ENCODE measurements around the gene TSKU. TPM values are rescaled to one million over a fixed set of nuclear protein-coding genes. Genes with fewer than 3 reads are reported as not detected.

The TSKU gene
- total RNA-seq, 1 experiment from 2014 or later: 99.4 TPM

DNA sequence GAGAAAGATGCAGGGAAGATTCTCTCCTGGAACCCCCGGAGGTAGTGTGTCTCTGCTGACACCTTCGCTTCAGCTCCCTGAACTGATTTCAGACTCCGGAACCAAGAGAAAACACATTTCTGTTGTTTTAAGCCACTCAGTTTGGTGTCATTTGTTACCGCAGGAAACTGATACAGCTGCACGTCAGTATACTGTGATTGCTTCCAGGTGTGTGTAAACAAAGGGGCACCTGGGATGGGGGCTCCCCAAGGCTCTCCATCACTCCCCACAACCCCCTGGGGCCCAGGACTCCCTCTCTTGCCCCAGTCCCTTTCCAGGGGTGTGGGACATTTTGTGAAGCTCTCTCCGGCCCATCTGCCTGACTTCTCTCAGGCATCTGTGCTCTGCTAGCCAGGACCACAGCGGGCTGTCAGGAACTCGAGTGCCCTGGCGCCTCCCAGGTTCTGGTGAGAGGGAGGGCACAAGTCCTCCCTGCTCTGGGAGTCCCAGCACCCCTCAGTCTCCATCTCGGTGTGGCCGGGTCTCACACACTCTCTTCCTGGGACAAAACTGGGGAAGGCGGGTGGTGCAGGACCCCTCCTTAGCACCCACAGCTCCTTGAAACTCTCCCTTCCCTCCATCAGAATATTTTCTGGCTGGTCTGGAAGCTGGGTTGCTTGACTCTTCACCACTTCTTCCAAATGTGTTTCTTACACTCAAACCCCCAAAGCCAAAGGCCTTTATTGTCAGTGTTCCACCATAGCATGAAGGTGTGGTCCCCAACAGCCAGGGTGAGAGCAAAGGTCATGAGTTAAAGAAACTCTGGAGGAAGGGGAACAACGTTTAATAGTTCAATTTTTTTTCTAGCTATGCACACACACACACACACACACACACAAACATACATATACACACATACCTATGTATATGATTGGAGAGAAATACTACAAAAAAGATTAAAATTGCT is 35.0 kb upstream of the TSKU start:
- BruUV-seq (replicated peaks): no TSS peak
- Histone ChIP-seq H3K4me3 (no peak overlapping the region), H3F3A (ENCODE audit: insufficient read depth, low read depth) (peaks cover 7% of the 10 kb centered on the region; the same call in 1 of the 2 replicates), H3K4me1 (replicated peaks; ENCODE audit: insufficient read depth) (no peaks in the 10 kb centered on the region), H2AFZ (no peak overlapping the region), H3K27me3 (ENCODE audit: insufficient read depth, low read depth) (no peaks in the 10 kb centered on the region), H3K9me2 (ENCODE audit: insufficient read depth) (no peaks in the 10 kb centered on the region), H3K79me2 (ENCODE audit: low read depth) (no peaks in the 10 kb centered on the region), H3K36me3 (ENCODE audit: low read depth) (no peaks in the 10 kb centered on the region), H3K9me3 (ENCODE audit: insufficient read depth, low read depth) (no peaks in the 10 kb centered on the region), H4K20me1 (ENCODE audit: insufficient read depth) (no peaks in the 10 kb centered on the region), H3K4me2 (no peak overlapping the region), H3K27ac (no peak overlapping the region)
- no peak for DNase-seq
- ChIA-PET POLR2A (ENCODE audit: unreplicated experiment) (interaction anchor here (0.6 to 0.7 kb wide), 2 partner anchors 106 to 383 kb away, joined by 3 to 6 read pairs; no protein-coding TSS in a partner anchor), CTCF (interaction anchor here (0.6 to 1.1 kb wide), 3 partner anchors 27 to 751 kb away, joined by 3 to 16 read pairs (median 7); no protein-coding TSS in a partner anchor)
- intact Hi-C loops (cut with micrococcal nuclease; ENCODE audit: unreplicated experiment): no loop called here
- TF ChIP-seq EZH2 (IDR thresholded peaks at IDR 0.05; ENCODE audit: low read depth) (no peak), CTCF (conservative IDR thresholded peaks at IDR 0.05) (no peak)

DNA sequence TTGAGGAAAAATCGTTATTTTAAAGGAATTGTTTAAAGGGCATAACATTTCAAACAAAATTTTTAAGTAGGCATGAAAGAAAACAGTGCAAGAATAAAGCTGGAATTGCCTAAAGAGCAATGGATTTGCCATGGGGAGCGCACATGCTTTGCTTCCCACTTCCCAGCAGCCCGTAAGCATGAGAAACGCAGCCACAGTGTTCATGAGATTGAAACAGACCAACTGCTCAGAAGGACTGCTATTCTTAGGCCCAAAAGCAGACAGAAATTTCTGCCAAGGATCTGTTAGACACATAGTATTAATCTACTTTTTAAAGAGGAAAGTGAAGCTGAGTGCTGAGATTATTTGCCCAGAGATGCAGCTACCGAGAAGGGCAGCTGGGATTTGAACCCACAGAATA is 34.2 kb upstream of the TSKU start:
- Histone ChIP-seq H3K79me2 (ENCODE audit: low read depth) (no peaks in the 10 kb centered on the region), H3K4me3 (no peak overlapping the region), H4K20me1 (ENCODE audit: insufficient read depth) (no peaks in the 10 kb centered on the region), H3K9me2 (ENCODE audit: insufficient read depth) (no peaks in the 10 kb centered on the region), H3K27me3 (ENCODE audit: insufficient read depth, low read depth) (no peaks in the 10 kb centered on the region), H3K27ac (no peak overlapping the region), H3F3A (ENCODE audit: insufficient read depth, low read depth) (no peaks in the 10 kb centered on the region), H3K9me3 (ENCODE audit: insufficient read depth, low read depth) (no peaks in the 10 kb centered on the region), H3K36me3 (ENCODE audit: low read depth) (no peaks in the 10 kb centered on the region), H3K4me1 (replicated peaks; ENCODE audit: insufficient read depth) (no peaks in the 10 kb centered on the region), H2AFZ (no peak overlapping the region), H3K4me2 (no peak overlapping the region)
- BruUV-seq (replicated peaks): no TSS peak
- intact Hi-C loops (cut with micrococcal nuclease; ENCODE audit: unreplicated experiment): no loop called here
- DNase-seq: no peak
- CTCF ChIA-PET: interaction anchor here (0.6 to 1.1 kb wide), 2 partner anchors 27 to 750 kb away, joined by 7 to 16 read pairs; no protein-coding TSS in a partner anchor
- POLR2A ChIA-PET (ENCODE audit: unreplicated experiment): interaction anchor here (0.6 to 0.7 kb wide), 2 partner anchors 105 to 382 kb away, joined by 3 to 6 read pairs; no protein-coding TSS in a partner anchor
- TF ChIP-seq CTCF (conservative IDR thresholded peaks at IDR 0.05): no peak
- no peak for TF ChIP-seq EZH2 (IDR thresholded peaks at IDR 0.05; ENCODE audit: low read depth)

GRCh38 chr11:76750067-76750466 is 33.1 kb upstream of the TSKU start:
- CTCF ChIA-PET: no interaction called here
- Histone ChIP-seq H3K36me3 (ENCODE audit: low read depth) (no peaks in the 10 kb centered on the region), H3F3A (ENCODE audit: insufficient read depth, low read depth) (no peaks in the 10 kb centered on the region), H3K4me1 (replicated peaks; ENCODE audit: insufficient read depth) (no peaks in the 10 kb centered on the region), H3K9me2 (ENCODE audit: insufficient read depth) (no peaks in the 10 kb centered on the region), H3K79me2 (ENCODE audit: low read depth) (no peaks in the 10 kb centered on the region), H3K4me2 (no peak overlapping the region), H4K20me1 (ENCODE audit: insufficient read depth) (no peaks in the 10 kb centered on the region), H3K27ac (no peak overlapping the region), H3K27me3 (ENCODE audit: insufficient read depth, low read depth) (no peaks in the 10 kb centered on the region), H2AFZ (no peak overlapping the region), H3K4me3 (no peak overlapping the region), H3K9me3 (ENCODE audit: insufficient read depth, low read depth) (no peaks in the 10 kb centered on the region)
- POLR2A ChIA-PET (ENCODE audit: unreplicated experiment): no interaction called here
- BruUV-seq (replicated peaks): no TSS peak
- intact Hi-C loops (cut with micrococcal nuclease; ENCODE audit: unreplicated experiment): loop anchor here (5.0 kb wide), 1 partner anchor 37 kb away; no protein-coding TSS in a partner anchor
- peak in 1 of 2 experiments; percentile 34 for DNase-seq
- TF ChIP-seq CTCF (conservative IDR thresholded peaks at IDR 0.05) (no peak), EZH2 (IDR thresholded peaks at IDR 0.05; ENCODE audit: low read depth) (no peak)
